ENCODE measurements around the gene GAB4. TPM values are rescaled to one million over a fixed set of nuclear protein-coding genes. Genes with fewer than 3 reads are reported as not detected.

Gene GAB4
- total RNA-seq, 2 experiments from 2014 or later, result not detected

- H3K36me3 Mint-ChIP-seq, result no peaks in the 10 kb centered on the region
- ChIA-PET CTCF (no interaction called here), POLR2A (no interaction called here)
- no peaks in the 10 kb centered on the region for H3K4me1 Mint-ChIP-seq (ENCODE audit: low read depth)
- H3K27ac Mint-ChIP-seq, result no peak overlapping the region
- no peak overlapping the region for H3K4me3 Mint-ChIP-seq
- peaks cover 24% of the 10 kb centered on the region for H3K27me3 Mint-ChIP-seq
- no peaks in the 10 kb centered on the region for H3K9me3 Mint-ChIP-seq
- DNase-seq, result no peak
- intact Hi-C loops (cut with micrococcal nuclease), result no loop called here
These were observed 94.0 kb downstream of the GAB4 start for GRCh38 chr22:16914006-16914405.

GRCh38 chr22:16912281-16912680 is 95.7 kb downstream of the GAB4 start:
- peaks cover 19% of the 10 kb centered on the region for H3K27me3 Mint-ChIP-seq
- CTCF ChIA-PET, result no interaction called here
- POLR2A ChIA-PET, result no interaction called here
- intact Hi-C loops (cut with micrococcal nuclease), result no loop called here
- no peak overlapping the region for H3K4me3 Mint-ChIP-seq
- H3K36me3 Mint-ChIP-seq, result no peaks in the 10 kb centered on the region
- DNase-seq, result no peak
- no peaks in the 10 kb centered on the region for H3K9me3 Mint-ChIP-seq
- no peaks in the 10 kb centered on the region for H3K4me1 Mint-ChIP-seq (ENCODE audit: low read depth)
- H3K27ac Mint-ChIP-seq, result no peak overlapping the region

Other genes with a start within 250 kb of the GAB4 start
- not detected for gene XKR3, start 182.8 kb downstream of the GAB4 start, total RNA-seq
- gene IL17RA, start 76.8 kb upstream of the GAB4 start, total RNA-seq, result 10 to 100 TPM; 12.5 to 14.7 TPM
- under 1 TPM in 1 of 2 experiments, not detected in 1; 0.10 TPM for gene TMEM121B, start 113.1 kb upstream of the GAB4 start, total RNA-seq
- gene HDHD5, start 151.1 kb upstream of the GAB4 start, total RNA-seq, result 10 to 100 TPM; 42.2 to 42.9 TPM
- gene ADA2, start 211.2 kb upstream of the GAB4 start, total RNA-seq, result 1 to 10 TPM; 1.5 to 2.2 TPM